Muscle of arm (tissue), 12 donors: ENCODE data around the gene CEACAM1. TPM values are rescaled to one million over a fixed set of nuclear protein-coding genes. Genes with fewer than 3 reads are reported as not detected.
"Not testable (repeated sequence)": the region's sequence is repeated elsewhere in the genome, so short reads cannot be mapped to it uniquely, and the experiment has no call there.

Source experiments
- DNase-seq: peaks from one replicate; pipeline ENCODE4 v3.0.0-alpha.2; 2013
- polyA plus RNA-seq, 12 donors: library from polyadenylated mRNA; unstranded; fragments of 120-200 nt; gene quantifications; one replicate each; pipeline ENCODE4 v1.2.1, GENCODE V29; 2013; ENCODE audit not compliant: insufficient read length in 12 of 12

The CEACAM1 gene
- polyA plus RNA-seq, 12 donors: 1.1 to 20.0 (median 2.0) TPM; not detected in 1

DNA sequence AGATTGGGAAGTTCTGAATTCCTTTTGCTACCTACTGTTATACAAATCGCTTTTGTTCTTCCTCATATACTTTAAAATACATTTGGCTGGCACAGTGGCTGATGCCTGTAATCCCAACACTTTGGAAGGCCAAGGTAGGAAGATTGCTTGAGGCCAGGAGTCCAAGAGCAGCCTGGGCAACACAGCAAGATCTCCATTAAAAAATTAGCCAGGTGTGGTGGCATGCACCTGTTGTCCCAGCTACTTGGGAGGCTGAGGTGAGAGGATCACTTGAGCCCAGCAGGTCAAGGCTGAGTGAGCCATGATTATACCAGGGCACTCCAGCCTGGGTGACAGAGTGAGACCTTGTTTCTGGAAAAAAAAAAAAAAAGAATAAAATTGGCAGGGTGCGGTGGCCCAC lies 51.2 kb downstream of the CEACAM1 start:
- DNase-seq: no peak

DNA sequence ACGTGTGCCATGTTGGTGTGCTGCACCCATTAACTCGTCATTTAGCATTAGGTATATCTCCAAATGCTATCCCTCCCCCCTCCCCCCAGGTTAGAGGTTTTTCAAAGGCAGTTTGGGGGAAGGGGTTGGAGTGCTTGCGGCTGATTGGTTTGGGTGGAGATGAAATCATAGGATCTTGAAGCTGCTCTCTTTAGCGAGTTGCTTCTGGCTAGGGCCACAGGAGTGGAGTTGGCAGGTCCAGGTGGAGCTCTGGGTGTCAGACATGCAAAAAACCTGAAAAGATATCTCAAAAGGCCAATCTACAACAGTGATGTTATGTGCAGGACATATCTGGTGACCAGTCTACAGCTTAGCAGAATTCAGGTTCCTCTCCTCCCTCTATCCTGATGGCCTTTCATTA lies 52.9 kb downstream of the CEACAM1 start:
- no peak for DNase-seq

DNA sequence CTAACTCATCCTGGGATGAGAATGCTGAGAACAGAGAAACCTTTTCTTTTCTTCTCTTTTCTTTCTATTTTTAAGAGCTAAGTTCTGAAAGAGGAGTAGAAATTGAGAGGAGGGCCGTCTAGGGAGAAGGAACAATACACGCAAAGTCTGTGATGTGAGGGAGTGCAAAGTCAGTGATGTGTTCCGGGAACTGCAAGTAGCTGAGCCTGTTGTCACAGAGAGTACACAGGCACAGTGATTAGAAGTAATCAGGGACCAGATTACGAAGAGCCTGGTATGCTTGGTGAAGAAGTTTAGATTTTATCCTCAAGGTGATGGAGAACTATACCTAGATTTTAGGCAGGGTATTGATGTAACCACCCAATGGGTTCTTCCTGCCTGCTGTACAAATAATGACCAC lies 53.5 kb downstream of the CEACAM1 start:
- no peak for DNase-seq

DNA sequence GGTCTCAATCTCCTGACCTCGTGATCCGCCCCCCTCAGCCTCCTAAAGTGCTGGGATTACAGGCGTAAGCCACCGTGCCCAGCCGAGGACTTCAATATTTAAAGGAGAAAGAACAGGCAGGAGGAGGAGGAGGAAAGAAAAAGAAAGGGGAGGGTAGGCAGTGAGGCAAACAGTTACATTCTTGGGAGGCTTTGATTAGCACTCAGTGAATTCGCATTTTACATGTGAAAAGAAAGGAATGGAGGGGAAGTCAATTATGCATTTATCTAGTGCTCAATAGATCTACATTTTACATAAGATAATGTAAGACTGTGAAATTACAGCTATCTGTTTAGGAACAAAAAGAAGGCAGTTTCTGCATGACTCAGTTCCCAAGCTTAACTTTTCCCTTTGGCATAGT lies 54.6 kb downstream of the CEACAM1 start:
- no peak for DNase-seq

DNA sequence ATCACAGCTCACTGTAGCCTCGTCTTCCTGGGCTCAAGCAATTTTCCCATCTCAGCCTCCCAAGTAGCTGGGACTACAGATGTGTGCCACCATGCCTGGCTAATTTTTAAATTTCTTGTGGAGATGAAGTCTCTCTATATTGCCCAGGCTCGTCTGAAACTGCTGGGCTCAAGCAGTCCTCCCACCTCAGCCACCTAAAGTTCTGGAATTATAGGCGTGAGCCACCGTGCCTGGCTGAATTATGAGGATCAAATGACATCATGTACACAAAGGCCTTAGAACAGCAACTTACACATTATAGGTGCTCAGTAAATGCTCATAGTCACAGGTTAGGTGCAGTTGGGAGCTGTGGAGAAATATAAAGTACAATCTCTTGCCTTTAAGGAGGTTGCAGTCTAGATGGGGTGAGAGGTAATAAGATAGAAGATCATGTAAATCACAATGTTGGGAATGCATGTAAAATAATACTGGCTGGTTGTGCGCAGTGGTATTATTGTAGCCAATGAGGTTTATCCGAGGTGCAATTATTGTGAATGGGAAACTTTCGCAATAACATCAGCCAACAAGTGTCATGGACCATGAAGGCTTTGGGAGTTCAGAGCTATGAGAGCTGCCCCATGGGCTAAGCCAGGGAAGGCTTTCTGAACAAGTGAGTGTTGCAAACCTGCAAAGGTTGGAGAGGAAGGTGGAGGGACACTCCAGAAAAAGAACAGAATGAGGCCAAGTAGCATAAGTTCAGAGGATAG lies 55.7 kb downstream of the CEACAM1 start:
- DNase-seq: no peak

DNA sequence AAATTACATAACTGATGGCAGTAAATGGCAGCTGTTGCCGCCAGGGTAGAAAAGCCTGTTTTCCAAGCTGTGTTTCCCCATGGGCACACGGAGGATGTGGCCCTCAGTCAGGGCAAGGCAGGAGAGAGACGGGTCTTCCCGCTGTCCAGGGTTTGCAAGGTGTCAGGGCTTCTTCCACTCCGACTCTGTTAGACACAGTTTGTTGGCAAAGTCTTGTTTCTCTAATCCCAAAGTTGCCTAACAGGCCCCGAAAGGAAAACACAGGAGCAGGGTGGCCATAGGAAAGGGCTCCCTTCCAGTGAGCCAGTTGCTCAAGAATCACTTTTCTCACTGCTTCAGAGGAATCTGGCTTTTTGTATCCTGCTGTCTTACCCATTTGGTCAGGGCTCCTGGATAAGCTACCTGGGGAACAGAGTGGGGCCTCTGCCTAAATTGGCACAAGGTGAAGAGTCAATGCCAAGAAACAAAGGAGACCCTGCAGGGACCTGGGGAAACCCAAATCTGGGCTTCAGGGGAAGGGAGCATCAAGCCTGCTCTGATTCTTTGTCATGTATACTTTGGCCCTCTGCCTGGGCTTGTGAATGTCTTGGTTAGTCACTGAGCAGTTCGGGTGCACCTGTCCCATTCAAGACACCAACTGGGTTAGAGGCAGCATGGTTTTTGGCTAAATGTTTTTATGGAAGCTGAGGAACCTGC lies 56.6 kb downstream of the CEACAM1 start:
- DNase-seq: no peak

DNA sequence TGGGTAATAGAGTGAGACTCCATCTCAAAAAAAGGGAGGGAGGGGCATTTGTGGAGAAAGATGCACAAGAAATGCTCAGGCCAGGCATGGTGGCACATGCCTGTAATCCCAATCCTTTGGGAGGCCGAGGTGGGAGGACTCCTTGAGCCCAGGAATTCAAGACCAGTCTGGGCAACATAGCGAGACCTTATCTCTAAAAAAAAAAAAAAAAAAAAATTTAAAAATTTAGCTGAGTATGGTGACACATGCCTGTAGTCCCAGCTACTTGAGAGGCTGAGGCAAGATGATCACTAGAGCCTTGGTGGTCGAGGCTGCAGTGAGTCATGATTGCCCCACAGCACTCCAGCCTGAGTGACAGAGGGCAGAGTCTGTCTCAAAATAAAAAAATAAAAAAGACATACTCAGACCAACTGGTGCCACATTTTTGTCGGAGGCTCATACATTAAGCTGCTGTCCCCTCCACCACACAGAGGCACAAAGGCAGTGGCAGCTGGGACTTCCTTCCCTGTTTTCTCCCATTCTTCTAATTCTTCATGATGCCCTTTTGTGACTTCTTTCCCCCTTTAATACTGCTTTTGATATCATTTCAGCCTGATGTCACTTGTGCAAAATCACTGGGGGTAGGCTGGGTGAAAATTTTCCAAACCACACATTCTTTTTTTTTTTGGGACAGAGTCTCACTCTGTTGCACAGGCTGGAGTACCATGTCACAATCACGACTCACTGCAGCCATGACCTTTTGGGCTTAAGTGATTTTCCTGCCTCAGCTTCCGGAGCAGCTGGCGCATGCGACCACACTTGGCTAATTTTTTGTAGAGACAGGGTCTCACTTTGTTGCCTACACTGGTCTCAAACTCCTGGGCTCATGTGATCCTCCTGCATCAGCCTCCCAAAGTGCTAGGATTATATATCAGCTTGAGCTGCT lies 58.7 kb downstream of the CEACAM1 start:
- DNase-seq: no peak

DNA sequence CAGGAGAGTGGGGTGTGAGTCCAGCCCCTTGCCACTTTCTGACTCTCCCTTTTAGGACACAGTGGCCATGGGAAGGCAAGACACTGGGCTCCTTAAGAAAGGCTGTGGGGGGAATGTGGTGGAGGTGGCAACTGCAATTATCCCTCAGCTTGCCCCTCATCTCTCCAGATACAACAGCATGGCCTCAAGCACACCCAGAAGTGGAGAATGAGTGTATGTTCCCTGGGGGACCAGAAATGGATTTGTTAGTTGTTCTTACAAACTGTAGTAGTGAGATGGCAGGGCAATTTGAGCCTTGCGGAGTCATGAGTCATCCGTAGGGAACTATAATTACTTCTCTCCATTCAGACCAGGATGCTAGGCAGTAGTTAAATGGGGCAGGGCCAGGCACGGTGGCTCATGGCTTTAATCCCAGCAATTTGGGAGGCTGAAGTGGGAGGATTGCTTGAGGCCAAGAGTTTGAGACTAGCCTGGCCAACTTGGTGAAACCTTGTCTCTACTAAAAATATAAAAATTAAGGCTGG lies 59.9 kb downstream of the CEACAM1 start:
- no peak for DNase-seq

DNA sequence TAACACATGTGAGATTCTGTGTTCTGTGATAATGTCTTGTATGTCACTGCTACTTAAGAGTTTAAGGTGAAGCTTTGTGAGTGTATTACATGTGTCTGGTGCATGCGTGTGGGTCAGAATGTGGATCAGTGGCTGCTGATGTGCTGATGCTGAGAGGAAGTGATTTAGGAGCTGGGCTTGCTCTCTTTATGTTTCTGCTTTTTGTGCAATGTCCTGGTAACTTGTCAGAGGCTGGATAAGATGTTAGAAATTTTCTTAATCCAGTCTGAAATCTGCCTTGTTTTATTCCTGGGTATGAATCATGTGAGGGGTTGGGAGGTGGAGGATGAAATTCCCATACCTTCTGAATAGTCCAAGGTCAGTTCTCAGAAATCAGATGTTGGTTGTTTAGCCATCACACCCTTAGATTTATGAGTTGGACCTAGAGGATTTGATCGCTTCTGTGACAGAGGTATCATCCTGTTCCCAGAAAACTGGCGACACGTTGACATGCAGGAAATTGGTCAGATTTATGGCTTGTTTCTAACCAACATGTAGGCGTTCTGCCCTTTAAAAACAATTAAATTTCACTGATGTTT lies 61.0 kb downstream of the CEACAM1 start:
- no peak for DNase-seq

DNA sequence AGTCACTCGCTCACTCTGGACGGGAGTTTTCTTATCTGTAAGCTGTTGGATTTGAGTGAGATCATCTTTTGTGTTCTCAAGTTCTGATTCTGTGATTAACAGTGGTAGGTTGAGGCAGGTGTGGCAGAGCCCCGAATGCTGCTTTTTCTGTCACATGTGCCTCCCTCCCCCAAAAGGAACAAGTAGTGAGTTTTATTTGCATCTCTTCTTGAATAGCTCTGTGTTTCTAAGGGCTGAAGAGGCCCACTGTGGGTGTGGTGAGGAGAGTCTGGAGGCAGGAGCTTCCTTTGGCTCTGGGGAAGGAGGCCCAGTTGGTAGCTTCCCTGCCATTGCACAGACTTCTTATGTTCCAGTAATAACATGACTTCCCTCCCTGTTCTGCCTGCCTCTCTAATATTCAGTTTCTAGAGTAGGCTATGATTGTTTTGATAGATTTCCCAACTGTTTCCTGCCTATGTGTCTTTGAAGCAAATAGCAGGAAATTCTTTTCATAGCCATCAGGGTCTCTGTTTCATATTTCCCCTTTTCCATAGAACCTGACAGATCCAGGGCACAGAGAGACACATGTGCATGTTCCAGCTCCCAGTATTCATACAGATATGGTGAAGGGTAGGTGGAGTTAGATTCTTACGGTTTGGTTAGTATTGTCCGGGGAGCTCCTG lies 61.6 kb downstream of the CEACAM1 start:
- DNase-seq: no peak

DNA sequence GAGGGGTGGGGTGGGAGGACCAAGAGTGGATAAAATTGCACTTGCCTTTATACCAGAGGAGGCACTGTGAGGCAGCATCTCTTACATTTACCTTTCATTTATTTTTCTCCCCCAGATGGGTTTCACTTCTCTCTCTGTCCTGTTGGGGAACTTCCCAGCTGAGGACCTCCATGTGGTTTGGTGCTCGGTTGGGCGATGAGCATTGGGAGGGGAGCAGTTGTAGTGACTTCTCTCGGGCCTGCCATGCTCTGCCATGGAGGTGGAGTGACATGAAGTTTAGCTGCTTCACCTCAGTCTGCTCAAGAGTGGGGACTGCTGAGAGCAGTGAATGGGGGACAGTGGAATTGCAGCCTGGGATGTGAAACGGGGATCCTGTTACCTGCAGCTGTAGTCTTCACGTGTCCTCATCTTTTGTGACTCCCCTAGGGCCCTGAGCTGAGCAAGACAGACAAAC lies 62.4 kb downstream of the CEACAM1 start:
- no peak for DNase-seq

DNA sequence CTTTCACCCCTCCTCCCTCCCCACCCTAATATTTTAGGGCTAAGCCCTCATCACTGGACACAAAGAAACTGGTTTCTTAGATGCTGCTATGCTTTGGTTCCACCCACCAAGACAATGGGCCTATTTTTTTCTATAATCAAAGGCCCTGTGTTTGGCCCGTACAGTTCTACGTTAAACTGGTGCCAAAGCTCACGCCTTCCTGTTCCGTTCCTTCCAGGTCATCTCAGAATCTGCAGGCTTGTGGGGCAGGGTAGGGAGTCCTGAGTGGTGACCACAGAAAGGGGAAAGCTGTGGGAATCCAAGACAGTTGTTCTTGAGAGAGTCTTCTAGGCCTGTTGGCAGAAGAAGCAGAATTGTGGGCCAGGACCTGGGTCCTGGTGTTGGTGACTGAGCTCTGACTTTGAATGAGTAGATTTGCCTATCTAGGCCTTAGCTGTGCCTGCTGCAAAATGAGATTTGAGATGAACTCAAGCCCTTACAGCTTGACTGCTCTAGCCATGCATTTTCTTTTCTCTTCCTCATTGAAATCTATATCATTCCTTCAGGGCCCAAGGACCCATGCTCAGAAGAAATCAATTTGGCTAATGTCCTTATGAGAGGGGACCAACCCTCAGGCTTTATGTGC lies 66.5 kb downstream of the CEACAM1 start:
- no peak for DNase-seq

DNA sequence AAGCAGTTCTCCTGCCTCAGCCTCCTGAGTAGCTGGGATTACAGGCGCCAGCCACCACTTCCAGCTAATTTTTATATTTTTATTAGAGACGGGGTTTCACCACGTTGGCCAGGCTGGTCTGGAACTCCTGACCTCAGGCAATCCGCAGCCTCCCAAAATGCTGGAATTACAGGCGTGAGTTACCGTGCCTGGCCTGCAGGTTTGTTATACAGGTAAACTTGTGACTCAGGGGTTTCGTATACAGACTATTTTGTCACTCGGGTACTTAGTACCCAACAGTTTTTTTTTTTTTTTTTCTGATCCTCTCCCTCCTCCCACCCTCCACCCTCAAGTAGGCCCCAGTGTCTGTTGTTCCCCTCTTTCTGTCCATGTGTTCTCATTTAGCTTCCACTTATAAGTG lies 67.0 kb downstream of the CEACAM1 start:
- not testable (repeated sequence) for DNase-seq

DNA sequence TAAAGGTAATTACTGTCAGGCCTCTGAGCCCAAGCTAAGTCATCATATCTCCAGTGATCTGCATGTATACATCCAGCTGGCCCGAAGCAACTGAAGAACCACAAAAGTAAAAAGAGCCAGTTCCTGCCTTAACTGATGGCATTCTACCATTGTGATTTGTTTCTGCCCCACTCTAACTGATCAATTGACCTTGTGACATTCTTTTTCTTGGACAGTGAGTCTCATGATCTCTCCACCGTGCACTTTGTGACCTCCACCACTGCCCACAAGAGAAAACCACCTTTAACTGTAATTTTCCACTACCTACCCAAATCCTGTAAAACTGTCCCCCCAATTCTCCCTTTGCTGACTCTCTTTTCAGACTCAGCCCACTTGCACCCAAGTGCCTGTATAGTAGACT lies 68.4 kb downstream of the CEACAM1 start:
- no peak for DNase-seq

Other genes with a start within 250 kb of the CEACAM1 start
- gene PRR19, start 226.3 kb downstream of the CEACAM1 start, polyA plus RNA-seq: 1 to 10 TPM in 2 of 12 donors, under 1 TPM in 8, not detected in 2; 0.34 to 1.8 (median 0.62) TPM
- 10 to 100 TPM in 11 of 12 donors, not detected in 1; 20.2 to 37.1 (median 28.1) TPM for gene PAFAH1B3, start 225.9 kb downstream of the CEACAM1 start, polyA plus RNA-seq
- gene TMEM145, start 215.2 kb downstream of the CEACAM1 start, polyA plus RNA-seq: under 1 TPM in 10 of 12 donors, not detected in 2; 0.12 to 0.56 (median 0.26) TPM
- gene MEGF8, start 202.8 kb downstream of the CEACAM1 start, polyA plus RNA-seq: 10 to 100 TPM in 11 of 12 donors, not detected in 1; 19.3 to 31.5 (median 23.5) TPM
- 1 to 10 TPM in 2 of 12 donors, under 1 TPM in 3, not detected in 7; 0.47 to 4.1 (median 0.61) TPM for gene CNFN, start 138.2 kb downstream of the CEACAM1 start, polyA plus RNA-seq
- 10 to 100 TPM in 2 of 12 donors, 1 to 10 TPM in 9, not detected in 1; 4.0 to 20.1 (median 7.2) TPM for gene LIPE, start 101.1 kb downstream of the CEACAM1 start, polyA plus RNA-seq
- 1 to 10 TPM in 3 of 12 donors, not detected in 9; 1.5 to 3.2 (median 2.0) TPM for gene CXCL17, start 85.5 kb downstream of the CEACAM1 start, polyA plus RNA-seq
- 1 to 10 TPM in 1 of 12 donors, under 1 TPM in 6, not detected in 5; 0.08 to 1.1 (median 0.15) TPM for gene CEACAM8, start 66.4 kb upstream of the CEACAM1 start, polyA plus RNA-seq
- gene PSG3, start 212.0 kb upstream of the CEACAM1 start, polyA plus RNA-seq: under 1 TPM in 7 of 12 donors, not detected in 5; 0.09 to 0.99 (median 0.57) TPM
- gene PSG8, start 237.2 kb upstream of the CEACAM1 start, polyA plus RNA-seq: under 1 TPM in 3 of 12 donors, not detected in 9; 0.09 to 0.46 (median 0.22) TPM